ENCODE results near the gene CPEB4. TPM values are rescaled to one million over a fixed set of nuclear protein-coding genes. Genes with fewer than 3 reads are reported as not detected.
A peak's percentile ranks its signal among the peaks of the same experiment; 100 is the strongest.

Gene CPEB4
- total and polyA plus RNA-seq, 2 of the 4 experiments (the other 2 are of a cell fraction), result 7.8 to 22.6 TPM

- no peak overlapping the region; the same call in 2 of the 3 replicates for H2BK15ac ChIP-seq (ENCODE audit: low read depth, low read length)
- H3K27ac ChIP-seq (ENCODE audit: insufficient read depth, low read length), result no peak overlapping the region
- CTCF ChIA-PET, result no interaction called here
- no peaks in the 10 kb centered on the region for H4K20me1 ChIP-seq (ENCODE audit: insufficient read depth, low read length)
- no peak overlapping the region for H3K4me3 ChIP-seq (ENCODE audit: insufficient read depth, low read depth, low read length)
- ATAC-seq (ENCODE audit: low read depth) (no peak), DNase-seq (no peak)
- no peak overlapping the region for H2AK9ac ChIP-seq (replicated peaks; ENCODE audit: low read depth, low read length, poor library complexity)
- H4K5ac ChIP-seq (ENCODE audit: low read depth, low read length), result no peak overlapping the region
- 0 out of 2 replicates have a peak overlapping the region, but pooled peaks have one; percentile 10 for H3K4ac ChIP-seq (ENCODE audit: low read depth, low read length)
- H4K8ac ChIP-seq (ENCODE audit: low read depth in 2 of 2, low read length in 2 of 2), result no peak overlapping the region
- no peaks in the 10 kb centered on the region for H3K9me3 ChIP-seq (ENCODE audit: control insufficient read depth, insufficient read depth, low read length)
- BruUV-seq (replicated peaks), result no TSS peak
- H3K9ac ChIP-seq (ENCODE audit: low read depth, low read length), result no peak overlapping the region
- in situ Hi-C loops (cut with MboI; ENCODE audit: low sequenced_read_pairs), result no loop called here
- intact Hi-C loops (cut with micrococcal nuclease), result loop anchor here (1.0 kb wide), 1 partner anchor 74 kb away; no protein-coding TSS in a partner anchor
- H3K79me1 ChIP-seq (ENCODE audit: low read depth in 1 of 2, low read length in 2 of 2), result no peaks in the 10 kb centered on the region
- no peak overlapping the region for H3K18ac ChIP-seq (ENCODE audit: low read depth, low read length)
- H2BK20ac ChIP-seq (ENCODE audit: low read depth, low read length), result peak overlapping the region; percentile 59
- no peak for TF ChIP-seq NFE2L2 (IDR thresholded peaks at IDR 0.05; ENCODE audit: low read depth, low read length)
- no peak for TF ChIP-seq CTCF (conservative IDR thresholded peaks at IDR 0.05; ENCODE audit: low read depth, low read length)
- no peak for TF ChIP-seq MAZ (IDR thresholded peaks at IDR 0.05; ENCODE audit: borderline replicate concordance, low read depth, low read length)
- TF ChIP-seq RAD21 (IDR thresholded peaks at IDR 0.05; ENCODE audit: low read length), result no peak
- no peak for TF ChIP-seq SMC3 (IDR thresholded peaks at IDR 0.05; ENCODE audit: low read depth, low read length)
- TF ChIP-seq RFX5 (IDR thresholded peaks at IDR 0.05; ENCODE audit: low read depth, low read length), result no peak
- TF ChIP-seq BHLHE40 (IDR thresholded peaks at IDR 0.05; ENCODE audit: low read depth, low read length), result no peak
- TF ChIP-seq RCOR1 (IDR thresholded peaks at IDR 0.05; ENCODE audit: insufficient replicate concordance, low read length), result no peak
- TF ChIP-seq ELK1 (IDR thresholded peaks at IDR 0.05; ENCODE audit: borderline replicate concordance, low read depth, low read length), result no peak
- no peak overlapping the region for H2AFZ ChIP-seq (replicated peaks; ENCODE audit: low read length, poor library complexity)
- H3K9me1 ChIP-seq (ENCODE audit: insufficient read depth, low read length), result no peaks in the 10 kb centered on the region; the same call in 1 of the 2 replicates
- no peaks in the 10 kb centered on the region for H3K36me3 ChIP-seq (ENCODE audit: control insufficient read depth, insufficient read depth, low read length)
- H2AK5ac ChIP-seq (ENCODE audit: low read depth, low read length), result 0 out of 2 replicates have a peak overlapping the region, but pooled peaks have one; percentile 79
- no peak overlapping the region for H3K23ac ChIP-seq (ENCODE audit: low read depth, low read length)
- no peak overlapping the region for H4K91ac ChIP-seq (ENCODE audit: insufficient read depth, low read depth, low read length)
- H2BK120ac ChIP-seq (ENCODE audit: low read depth, low read length), result no peak overlapping the region
- H3K27me3 ChIP-seq (ENCODE audit: control insufficient read depth, insufficient read depth, low read length), result no peaks in the 10 kb centered on the region
- peaks cover 11% of the 10 kb centered on the region for H3K4me1 ChIP-seq (ENCODE audit: control insufficient read depth, insufficient read depth, low read length)
- WGBS, 2 experiments (ENCODE audit: extremely low coverage in 2 of 2, insufficient read length in 1 of 2), result no CpG with 5 or more reads among the region's 9 CpGs
- dilution Hi-C loops (cut with HindIII; ENCODE audit: low sequenced_read_pairs, unreplicated experiment), result no loop called here
- no peak overlapping the region for H3K4me2 ChIP-seq (ENCODE audit: low read depth, low read length)
- H3K14ac ChIP-seq (replicated peaks; ENCODE audit: low read depth, low read length), result no peak overlapping the region
- POLR2A ChIA-PET (ENCODE audit: unreplicated experiment), result interaction anchor here (0.6 kb wide), 1 partner anchor 557 kb away, joined by 4 read pairs; no protein-coding TSS in a partner anchor
- H3K56ac ChIP-seq (ENCODE audit: extremely low read depth, insufficient read depth, low read length), result no peak overlapping the region
- H2BK5ac ChIP-seq (ENCODE audit: low read depth, low read length, poor library complexity, severe bottlenecking), result no peak overlapping the region
These were observed 80.1 kb downstream of the CPEB4 start for GRCh38 chr5:173968154-173968797.

Data from IMR-90 (cell line).